RWPE2 (cell line): ENCODE data around the gene HS2ST1.
"Not testable (repeated sequence)": the region's sequence is repeated elsewhere in the genome, so short reads cannot be mapped to it uniquely, and the experiment has no call there.

Experiments used
- ATAC-seq: fragments of 200-7000 bp; cut with Tn5 transposase; 3 replicates; pipeline ENCODE4 v1.9.1; 2021; ENCODE audit warnings: low read depth
- DNase-seq: peaks from one replicate; pipeline ENCODE4 v3.0.0-alpha.2; 2020; ENCODE audit warnings: low spot score
- H3K27ac ChIP-seq: fragments of 450-650 bp; 2 replicates; pipeline ENCODE4 v1.5.1; 2017; ENCODE audit warnings: mild to moderate bottlenecking; ENCODE audit not compliant: poor library complexity, severe bottlenecking
- H3K27me3 ChIP-seq: fragments of 250-450 bp; sonication (Bioruptor Pico); 2 replicates; pipeline ENCODE4 v1.5.1; 2021; ENCODE audit warnings: mild to moderate bottlenecking, moderate library complexity; ENCODE audit not compliant: insufficient read depth, poor library complexity, severe bottlenecking
- H3K36me3 ChIP-seq: fragments of 250-450 bp; sonication (Bioruptor Pico); 2 replicates; pipeline ENCODE4 v1.5.1; 2020; ENCODE audit warnings: low read depth, mild to moderate bottlenecking, moderate library complexity
- H3K4me1 ChIP-seq: fragments of 250-450 bp; sonication (Bioruptor Pico); 2 replicates; pipeline ENCODE4 v1.5.1; 2021; ENCODE audit warnings: mild to moderate bottlenecking, moderate library complexity; ENCODE audit not compliant: insufficient read depth, poor library complexity, severe bottlenecking
- H3K4me3 ChIP-seq: fragments of 250-450 bp; sonication (Bioruptor Pico); 2 replicates; pipeline ENCODE4 v1.5.1; 2021; ENCODE audit warnings: mild to moderate bottlenecking, moderate library complexity; ENCODE audit not compliant: severe bottlenecking
- H3K9me3 ChIP-seq: fragments of 250-450 bp; sonication (Bioruptor Pico); 2 replicates; pipeline ENCODE4 v1.5.1; 2021; ENCODE audit warnings: mild to moderate bottlenecking, moderate library complexity; ENCODE audit not compliant: severe bottlenecking
- TF ChIP-seq, protein P1 (sequence below): fragments of 450-650 bp; IDR thresholded peaks from one replicate; pipeline ENCODE4 v1.5.1; 2017; ENCODE audit warnings: mild to moderate bottlenecking, moderate library complexity; ENCODE audit not compliant: poor library complexity, severe bottlenecking

Gene HS2ST1

DNA sequence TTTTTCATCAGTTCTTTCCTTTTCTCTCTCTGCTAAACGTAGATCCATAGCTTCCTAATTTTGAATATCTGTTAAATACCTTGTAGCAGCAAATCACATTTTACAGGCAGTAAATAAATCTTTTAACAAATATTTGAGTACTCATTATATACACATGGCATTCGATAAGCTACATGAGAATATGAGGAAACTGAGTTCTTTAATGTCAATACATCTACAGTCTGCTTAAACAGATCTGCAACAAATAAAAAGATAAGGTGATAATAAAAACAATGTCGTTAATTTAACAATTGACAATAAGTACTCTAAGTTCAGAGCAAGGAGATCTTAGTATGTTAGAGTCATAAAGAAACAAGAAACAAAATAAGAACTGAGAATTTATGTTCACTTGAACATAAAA is 43.4 kb upstream of the HS2ST1 start:
- Histone ChIP-seq H3K9me3 (no peaks in the 10 kb centered on the region), H3K36me3 (peaks cover 8% of the 10 kb centered on the region; the same call in 1 of the 2 replicates), H3K27me3 (no peaks in the 10 kb centered on the region), H3K27ac (no peak overlapping the region), H3K4me3 (no peak overlapping the region), H3K4me1 (peaks cover 10% of the 10 kb centered on the region)
- TF ChIP-seq, protein P1, sequence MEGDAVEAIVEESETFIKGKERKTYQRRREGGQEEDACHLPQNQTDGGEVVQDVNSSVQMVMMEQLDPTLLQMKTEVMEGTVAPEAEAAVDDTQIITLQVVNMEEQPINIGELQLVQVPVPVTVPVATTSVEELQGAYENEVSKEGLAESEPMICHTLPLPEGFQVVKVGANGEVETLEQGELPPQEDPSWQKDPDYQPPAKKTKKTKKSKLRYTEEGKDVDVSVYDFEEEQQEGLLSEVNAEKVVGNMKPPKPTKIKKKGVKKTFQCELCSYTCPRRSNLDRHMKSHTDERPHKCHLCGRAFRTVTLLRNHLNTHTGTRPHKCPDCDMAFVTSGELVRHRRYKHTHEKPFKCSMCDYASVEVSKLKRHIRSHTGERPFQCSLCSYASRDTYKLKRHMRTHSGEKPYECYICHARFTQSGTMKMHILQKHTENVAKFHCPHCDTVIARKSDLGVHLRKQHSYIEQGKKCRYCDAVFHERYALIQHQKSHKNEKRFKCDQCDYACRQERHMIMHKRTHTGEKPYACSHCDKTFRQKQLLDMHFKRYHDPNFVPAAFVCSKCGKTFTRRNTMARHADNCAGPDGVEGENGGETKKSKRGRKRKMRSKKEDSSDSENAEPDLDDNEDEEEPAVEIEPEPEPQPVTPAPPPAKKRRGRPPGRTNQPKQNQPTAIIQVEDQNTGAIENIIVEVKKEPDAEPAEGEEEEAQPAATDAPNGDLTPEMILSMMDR: no peak
- ATAC-seq (no peak), DNase-seq (no peak)

DNA sequence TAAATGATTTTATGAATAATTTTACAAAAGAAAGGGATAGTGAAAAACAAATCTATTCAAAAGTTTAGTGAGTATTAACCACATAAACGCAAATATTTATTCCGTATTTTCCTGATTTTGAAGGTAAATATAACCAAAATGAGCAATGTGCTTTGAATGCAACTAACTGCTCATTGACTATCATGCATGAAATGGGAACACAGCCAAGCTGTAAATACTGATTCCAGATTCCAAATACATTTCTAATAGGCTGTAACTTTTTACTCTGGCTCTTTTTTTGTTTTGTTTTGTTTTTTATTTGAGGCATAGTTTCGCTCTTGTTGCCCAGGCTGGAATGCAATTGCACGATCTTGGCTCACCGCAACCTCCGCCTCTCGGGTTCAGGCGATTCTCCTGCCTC is 42.3 kb upstream of the HS2ST1 start:
- no peaks in the 10 kb centered on the region for H3K9me3 ChIP-seq
- H3K27ac ChIP-seq: no peak overlapping the region
- peaks cover 10% of the 10 kb centered on the region for H3K4me1 ChIP-seq
- ATAC-seq (no peak), DNase-seq (no peak)
- H3K27me3 ChIP-seq: no peaks in the 10 kb centered on the region
- H3K4me3 ChIP-seq: no peak overlapping the region
- H3K36me3 ChIP-seq: peaks cover 6% of the 10 kb centered on the region; the same call in 1 of the 2 replicates
- TF ChIP-seq, protein P1: no peak

DNA sequence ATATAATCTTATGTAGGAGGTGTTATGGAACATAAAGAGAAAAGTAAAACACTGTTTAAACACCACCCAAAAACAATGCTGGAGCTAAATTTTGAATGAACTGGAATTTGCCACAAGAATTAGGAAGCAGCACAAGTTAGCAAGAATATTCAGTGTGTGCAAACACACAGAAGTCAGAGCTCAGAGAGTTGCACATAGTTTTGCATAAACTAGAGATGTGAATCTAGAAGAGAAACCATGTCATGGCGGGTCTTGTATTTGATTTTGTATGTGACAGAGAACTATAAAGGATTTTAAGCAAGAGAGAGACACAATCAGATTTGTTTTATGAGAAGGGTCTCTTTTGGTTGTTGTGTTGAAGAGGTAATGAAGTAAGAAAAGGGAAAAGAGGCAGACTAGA is 38.7 kb upstream of the HS2ST1 start:
- Histone ChIP-seq H3K27ac (no peak overlapping the region), H3K4me3 (no peak overlapping the region), H3K27me3 (no peaks in the 10 kb centered on the region), H3K4me1 (peaks cover 5% of the 10 kb centered on the region), H3K36me3 (peaks cover 33% of the 10 kb centered on the region), H3K9me3 (no peaks in the 10 kb centered on the region)
- ATAC-seq (no peak), DNase-seq (no peak)
- TF ChIP-seq, protein P1: no peak

DNA sequence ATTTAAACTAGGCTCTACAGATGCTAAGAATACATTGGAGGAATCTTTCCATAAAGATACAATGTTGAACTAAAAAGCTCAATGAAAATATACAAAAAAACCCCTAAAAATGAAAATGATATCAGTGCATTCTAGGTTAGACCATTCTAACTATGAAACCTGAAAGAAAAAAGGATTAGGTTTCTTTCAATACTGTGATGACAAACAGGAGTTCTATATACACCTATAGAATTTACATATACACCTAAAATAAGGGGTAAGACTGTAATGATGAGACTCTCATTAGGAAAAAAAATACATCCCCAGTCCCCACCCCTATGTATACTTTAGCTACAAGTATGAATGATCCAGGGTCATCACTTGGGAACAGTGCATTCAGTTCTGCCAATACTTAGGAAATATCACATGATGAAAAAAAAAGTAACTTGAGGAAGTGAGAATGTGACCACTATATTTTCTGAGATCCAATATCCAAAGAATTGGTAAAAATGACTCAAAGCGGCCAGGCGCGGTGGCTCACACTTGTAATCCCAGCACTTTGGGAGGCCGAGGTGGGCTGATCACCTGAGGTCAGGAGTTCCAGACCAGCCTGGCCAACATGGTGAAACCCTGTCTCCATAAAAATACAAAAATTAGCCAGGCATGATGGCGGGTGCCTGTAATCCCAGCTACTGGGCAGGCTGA is 26.8 kb upstream of the HS2ST1 start:
- no peak for ATAC-seq
- Histone ChIP-seq H3K4me1 (no peaks in the 10 kb centered on the region), H3K9me3 (no peaks in the 10 kb centered on the region), H3K36me3 (peaks cover 40% of the 10 kb centered on the region), H3K4me3 (no peak overlapping the region), H3K27ac (no peak overlapping the region), H3K27me3 (no peaks in the 10 kb centered on the region)
- no peak for DNase-seq
- TF ChIP-seq, protein P1: no peak

DNA sequence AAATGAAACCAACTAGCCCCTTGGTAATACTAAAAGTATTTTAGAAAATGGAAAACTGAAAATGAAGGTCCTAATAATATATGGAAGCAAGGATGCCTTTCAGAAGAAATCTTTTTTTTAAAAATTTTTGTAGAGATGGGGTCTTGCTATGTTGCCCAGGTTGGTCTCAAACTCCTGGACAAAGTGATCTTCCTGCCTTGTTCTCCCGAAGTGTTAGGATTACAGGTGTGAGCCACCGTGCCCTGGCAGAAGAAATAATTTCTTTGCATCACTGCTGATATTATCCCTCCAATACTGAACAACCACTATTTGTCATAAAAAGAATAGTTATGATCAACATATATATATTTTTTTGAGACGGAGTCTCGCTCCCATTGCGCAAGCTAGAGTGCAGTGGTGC is 26.1 kb upstream of the HS2ST1 start:
- ATAC-seq: no peak
- TF ChIP-seq, protein P1: no peak
- peaks cover 41% of the 10 kb centered on the region for H3K36me3 ChIP-seq
- no peaks in the 10 kb centered on the region for H3K27me3 ChIP-seq
- no peak overlapping the region for H3K27ac ChIP-seq
- no peaks in the 10 kb centered on the region for H3K9me3 ChIP-seq
- DNase-seq: no peak
- no peak overlapping the region for H3K4me3 ChIP-seq
- H3K4me1 ChIP-seq: no peaks in the 10 kb centered on the region

DNA sequence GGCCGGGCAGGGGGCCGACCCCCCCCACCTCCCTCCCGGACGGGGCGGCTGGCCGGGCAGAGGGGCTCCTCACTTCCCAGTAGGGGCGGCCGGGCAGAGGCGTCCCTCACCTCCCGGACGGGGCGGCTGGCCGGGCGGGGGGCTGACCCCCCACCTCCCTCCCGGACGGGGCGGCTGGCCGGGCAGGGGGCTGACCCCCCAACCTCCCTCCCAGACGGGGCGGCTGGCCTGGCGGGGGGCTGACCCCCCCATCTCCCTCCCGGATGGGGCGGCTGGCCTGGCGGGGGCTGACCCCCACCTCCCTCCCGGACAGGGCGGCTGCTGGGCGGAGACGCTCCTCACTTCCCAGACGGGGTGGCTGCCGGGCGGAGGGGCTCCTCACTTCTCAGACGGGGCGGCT is 15.0 kb upstream of the HS2ST1 start:
- H3K36me3 ChIP-seq: peaks cover 49% of the 10 kb centered on the region
- not testable (repeated sequence) for H3K4me3 ChIP-seq, H3K27ac ChIP-seq, H3K27me3 ChIP-seq, H3K9me3 ChIP-seq, H3K4me1 ChIP-seq, ATAC-seq, DNase-seq
